Fibroblast of the conjunctiva (primary cell): ENCODE data around the gene ZNF311.
"Not testable (repeated sequence)": the region's sequence is repeated elsewhere in the genome, so short reads cannot be mapped to it uniquely, and the experiment has no call there.

Experiments used
- DNase-seq: peaks from one replicate; pipeline ENCODE4 v3.0.0-alpha.2; 2010; ENCODE audit warnings: low read depth

Gene ZNF311

GRCh38 chr6:28982476-28983266 is 22.4 kb downstream of the ZNF311 start:
- DNase-seq, result peak; percentile 44

- peak; percentile 88 for DNase-seq
Measured at GRCh38 chr6:28981833-28982475, 23.2 kb downstream of the ZNF311 start.

GRCh38 chr6:28981431-28981832 is 23.7 kb downstream of the ZNF311 start:
- peak; percentile 45 for DNase-seq

- DNase-seq, result peak; percentile 53
Measured at GRCh38 chr6:28980852-28981430, 24.2 kb downstream of the ZNF311 start.

GRCh38 chr6:28980137-28980851 is 24.8 kb downstream of the ZNF311 start:
- no peak for DNase-seq

GRCh38 chr6:28979679-28980078 is 25.4 kb downstream of the ZNF311 start:
- DNase-seq, result no peak

GRCh38 chr6:28978959-28979561 is 26.1 kb downstream of the ZNF311 start:
- no peak for DNase-seq

GRCh38 chr6:28978133-28978491 is 27.0 kb downstream of the ZNF311 start:
- no peak for DNase-seq

GRCh38 chr6:28977341-28978132 is 27.6 kb downstream of the ZNF311 start:
- peak; percentile 64 for DNase-seq

- DNase-seq, result no peak
Measured at GRCh38 chr6:28976677-28977076, 28.4 kb downstream of the ZNF311 start.

GRCh38 chr6:28974505-28974904 is 30.6 kb downstream of the ZNF311 start:
- no peak for DNase-seq

GRCh38 chr6:28970056-28970455 is 35.1 kb downstream of the ZNF311 start:
- not testable (repeated sequence) for DNase-seq

- DNase-seq, result no peak
Measured at GRCh38 chr6:28969129-28969528, 36.0 kb downstream of the ZNF311 start.

- DNase-seq, result no peak
Measured at GRCh38 chr6:28968476-28968875, 36.6 kb downstream of the ZNF311 start.

GRCh38 chr6:28965706-28966105 is 39.4 kb downstream of the ZNF311 start:
- DNase-seq, result no peak

GRCh38 chr6:28960846-28961500 is 44.1 kb downstream of the ZNF311 start:
- no peak for DNase-seq

GRCh38 chr6:28958561-28959243 is 46.4 kb downstream of the ZNF311 start:
- DNase-seq, result not testable (repeated sequence)

- DNase-seq, result not testable (repeated sequence)
Measured at GRCh38 chr6:28957795-28958314, 47.3 kb downstream of the ZNF311 start.

- no peak for DNase-seq
Measured at GRCh38 chr6:28956331-28956730, 48.8 kb downstream of the ZNF311 start.
